Measurements from ENCODE around the gene IGSF23.

- TF ChIP-seq, protein P1, sequence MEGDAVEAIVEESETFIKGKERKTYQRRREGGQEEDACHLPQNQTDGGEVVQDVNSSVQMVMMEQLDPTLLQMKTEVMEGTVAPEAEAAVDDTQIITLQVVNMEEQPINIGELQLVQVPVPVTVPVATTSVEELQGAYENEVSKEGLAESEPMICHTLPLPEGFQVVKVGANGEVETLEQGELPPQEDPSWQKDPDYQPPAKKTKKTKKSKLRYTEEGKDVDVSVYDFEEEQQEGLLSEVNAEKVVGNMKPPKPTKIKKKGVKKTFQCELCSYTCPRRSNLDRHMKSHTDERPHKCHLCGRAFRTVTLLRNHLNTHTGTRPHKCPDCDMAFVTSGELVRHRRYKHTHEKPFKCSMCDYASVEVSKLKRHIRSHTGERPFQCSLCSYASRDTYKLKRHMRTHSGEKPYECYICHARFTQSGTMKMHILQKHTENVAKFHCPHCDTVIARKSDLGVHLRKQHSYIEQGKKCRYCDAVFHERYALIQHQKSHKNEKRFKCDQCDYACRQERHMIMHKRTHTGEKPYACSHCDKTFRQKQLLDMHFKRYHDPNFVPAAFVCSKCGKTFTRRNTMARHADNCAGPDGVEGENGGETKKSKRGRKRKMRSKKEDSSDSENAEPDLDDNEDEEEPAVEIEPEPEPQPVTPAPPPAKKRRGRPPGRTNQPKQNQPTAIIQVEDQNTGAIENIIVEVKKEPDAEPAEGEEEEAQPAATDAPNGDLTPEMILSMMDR (IDR thresholded peaks at IDR 0.05), result no peak
- TF ChIP-seq POLR2A (IDR thresholded peaks at IDR 0.05), result no peak
Measured at GRCh38 chr19:44593294-44593693, 20.1 kb upstream of the IGSF23 start.
